B cell (primary cell): ENCODE results near the gene MYF5. TPM values are rescaled to one million over a fixed set of nuclear protein-coding genes. Genes with fewer than 3 reads are reported as not detected.

Experiments
- ATAC-seq: fragments of 200-7000 bp; cut with Tn5 transposase; one replicate; pipeline ENCODE4 v1.10.0; 2021; ENCODE audit warnings: low read depth, mild to moderate bottlenecking, moderate number of reproducible peaks, moderate library complexity
- CTCF ChIA-PET: fragments of 350-600 bp; sonication (Branson Sonifier 250); formaldehyde crosslinking; loops from one replicate; lab custom pipeline; 2021; ENCODE audit warnings: antibody characterized with exemption, inconsistent platforms; lab: Charles Lee
- POLR2A ChIA-PET: fragments of 350-600 bp; sonication (Branson Sonifier 250); formaldehyde crosslinking; loops from one replicate; lab custom pipeline; 2021; ENCODE audit warnings: antibody characterized with exemption; lab: Charles Lee
- DNase-seq: peaks from one replicate; pipeline ENCODE4 v3.0.0; 2013
- H2AFZ ChIP-seq: 2 replicates; pipeline ENCODE4 v1.6.1; 2012; ENCODE audit warnings: mild to moderate bottlenecking, low read depth, low read length; ENCODE audit not compliant: insufficient read depth, poor library complexity, severe bottlenecking
- H3K27ac ChIP-seq, 2 donors: 1 replicate in 1 of 2; 2 replicates in 1 of 2; pipeline ENCODE4 v1.5.1; 2012 to 2013; ENCODE audit warnings: low read length in 2 of 2, mild to moderate bottlenecking in 2 of 2, moderate library complexity in 1 of 2
- H3K27me3 ChIP-seq, 4 experiments: fragments of 200-600 bp in 1 of 4; sonication (generic) in 1 of 4; replicated peaks in 1 of 4; 1 replicate in 2 of 4; 2 replicates in 2 of 4; pipeline versions ENCODE4 v1.6.1 to v1.7.0; 2013 to 2016; ENCODE audit warnings: low read length in 3 of 4, mild to moderate bottlenecking in 2 of 4, mixed read lengths in 1 of 4, moderate library complexity in 1 of 4; ENCODE audit not compliant: insufficient read depth in 4 of 4, control insufficient read depth in 3 of 4; ENCODE audit errors: control extremely low read depth in 1 of 4
- H3K36me3 ChIP-seq, 2 experiments: replicated peaks in 1 of 2; 1 replicate in 1 of 2; 2 replicates in 1 of 2; pipeline versions ENCODE4 v1.6.1 to v1.7.1; 2013; ENCODE audit warnings: low read length in 1 of 2; ENCODE audit not compliant: insufficient read depth in 2 of 2, control insufficient read depth in 1 of 2; ENCODE audit errors: control extremely low read depth in 1 of 2, extremely low read depth in 1 of 2
- H3K4me1 ChIP-seq, 2 donors: fragments of 200-600 bp in 1 of 2; sonication (generic) in 1 of 2; 1 replicate in 1 of 2; 2 replicates in 1 of 2; pipeline versions ENCODE4 v1.5.1 to v1.6.1; 2013 to 2017; ENCODE audit warnings: low read length in 2 of 2; ENCODE audit not compliant: control insufficient read depth in 2 of 2, insufficient read depth in 2 of 2
- H3K4me2 ChIP-seq: replicated peaks from 2 replicates; pipeline ENCODE3; 2012; ENCODE audit warnings: mild to moderate bottlenecking, low read depth, low read length; ENCODE audit not compliant: poor library complexity, severe bottlenecking
- H3K4me3 ChIP-seq, 5 experiments: fragments of 200-600 bp in 1 of 5; sonication (generic) in 1 of 5; 1 replicate in 3 of 5; 2 replicates in 2 of 5; pipeline versions ENCODE4 v1.5.1 to v1.7.0; 2011 to 2016; ENCODE audit warnings: low read length in 4 of 5, mild to moderate bottlenecking in 4 of 5, low read depth in 2 of 5, control low read depth in 1 of 5, moderate library complexity in 1 of 5; ENCODE audit not compliant: insufficient read depth in 1 of 5; ENCODE audit errors: control extremely low read depth in 1 of 5, extremely low read depth in 1 of 5
- H3K79me2 ChIP-seq: fragments of 200-600 bp; sonication (generic); one replicate; pipeline ENCODE4 v1.6.0; 2016; ENCODE audit warnings: low read length; ENCODE audit not compliant: control insufficient read depth, insufficient read depth
- H3K9ac ChIP-seq: fragments of 200-600 bp; sonication (generic); 2 replicates; pipeline ENCODE4 v1.6.1; 2017; ENCODE audit warnings: mild to moderate bottlenecking, low read length, moderate library complexity
- H3K9me3 ChIP-seq, 3 donors: one replicate each; pipeline versions ENCODE4 v1.6.1 to v1.7.1; 2013; ENCODE audit warnings: low read length in 2 of 3; ENCODE audit not compliant: control insufficient read depth in 2 of 3, insufficient read depth in 1 of 3; ENCODE audit errors: control extremely low read depth in 1 of 3
- H4K20me1 ChIP-seq: 2 replicates; pipeline ENCODE4 v1.6.0; 2012; ENCODE audit warnings: mild to moderate bottlenecking, low read length; ENCODE audit not compliant: insufficient read depth, control insufficient read depth, poor library complexity, severe bottlenecking
- H3K27ac Mint-ChIP-seq: one replicate; pipeline ENCODE4 v1.8.0; 2021; ENCODE audit warnings: mixed read lengths
- H3K27me3 Mint-ChIP-seq: one replicate; pipeline ENCODE4 v1.8.0; 2021; ENCODE audit warnings: mixed read lengths
- H3K4me1 Mint-ChIP-seq: one replicate; pipeline ENCODE4 v1.8.0; 2021; ENCODE audit warnings: mixed read lengths
- H3K4me3 Mint-ChIP-seq: one replicate; pipeline ENCODE4 v1.8.0; 2021; ENCODE audit warnings: mixed read lengths
- H3K9me3 Mint-ChIP-seq: one replicate; pipeline ENCODE4 v1.8.0; 2022; ENCODE audit warnings: mixed read lengths; ENCODE audit not compliant: insufficient read depth
- CTCF ChIP-seq: fragments of 200-600 bp; IDR thresholded peaks from one replicate; pipeline ENCODE4 v1.8.0; 2022; ENCODE audit warnings: antibody characterized with exemption, mild to moderate bottlenecking
- EZH2 ChIP-seq: IDR thresholded peaks from 2 replicates; pipeline ENCODE4 v1.6.1; 2012; ENCODE audit warnings: borderline replicate concordance, low read depth, mild to moderate bottlenecking, moderate library complexity, low read length; ENCODE audit not compliant: insufficient read depth, poor library complexity, severe bottlenecking
- WGBS: methylation state at CpG from one replicate; pipeline ENCODE4 v1.1.5; 2013; ENCODE audit warnings: missing lambda C conversion rate; ENCODE audit not compliant: insufficient coverage; 5-methylcytosine and 5-hydroxymethylcytosine counted together
- intact Hi-C: fragments of 100-400 bp; cut with micrococcal nuclease; formaldehyde crosslinking; loops from one replicate; pipeline ENCODE4 v1.10.0; 2022
- polyA plus RNA-seq: library from polyadenylated mRNA; depleted of rRNA; stranded (reverse); fragments of >200 nt; gene quantifications from 2 replicates; pipeline ENCODE4 v1.2.3, GENCODE V29; 2012
- total RNA-seq, 2 donors: library from RNA; stranded (reverse); fragments of 120-200 nt in 1 of 2; gene quantifications; 1 replicate in 1 of 2; 2 replicates in 1 of 2; pipeline versions ENCODE4 v1.2.3 to v1.2.4, GENCODE V29; 2013 to 2022

MYF5 gene
- total and polyA plus RNA-seq, 2 donors (not counting 1 experiment from before 2014, with no cell fraction given), result not detected

DNA sequence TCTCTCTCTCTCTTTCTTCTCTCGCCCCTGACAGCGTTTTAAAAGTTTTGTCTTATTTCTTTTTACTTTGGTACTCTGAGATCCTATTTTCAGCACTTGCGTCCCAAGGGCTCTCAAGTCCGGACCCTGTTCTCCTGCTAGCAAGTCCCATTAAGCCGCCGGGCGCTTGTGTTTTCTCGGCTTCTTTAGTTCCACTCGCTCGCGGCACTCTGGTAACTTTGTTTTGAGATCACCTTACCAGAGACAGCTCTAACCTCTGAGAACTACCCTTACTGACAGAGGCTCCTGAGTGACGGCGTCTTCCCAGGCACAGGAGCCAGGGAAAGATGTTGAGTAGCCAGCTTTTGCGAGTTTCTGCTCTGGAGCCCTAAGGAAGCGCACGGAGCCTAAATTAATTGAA lies 2.7 kb upstream of the MYF5 start:
- no peak overlapping the region for H3K4me2 ChIP-seq
- Mint-ChIP-seq H3K4me3 (no peak overlapping the region), H3K27ac (no peak overlapping the region), H3K27me3 (peaks cover 62% of the 10 kb centered on the region), H3K9me3 (no peaks in the 10 kb centered on the region), H3K4me1 (no peaks in the 10 kb centered on the region)
- H3K4me3 ChIP-seq, result no peak overlapping the region
- no peak overlapping the region for H3K27ac ChIP-seq
- ATAC-seq (no peak), DNase-seq (no peak)
- H3K9me3 ChIP-seq, result peaks cover 0 to 16% (median 0%) of the 10 kb centered on the region in 3 donors
- no peak overlapping the region for H2AFZ ChIP-seq
- intact Hi-C loops, result no loop called here
- ChIA-PET POLR2A (no interaction called here), CTCF (no interaction called here)
- peaks cover 0 to 40% (median 9%) of the 10 kb centered on the region in 4 experiments for H3K27me3 ChIP-seq
- no peaks in the 10 kb centered on the region for H4K20me1 ChIP-seq
- 10% methylated on average over 3 of the region's 16 CpGs for whole genome bisulfite sequencing
- no peaks in the 10 kb centered on the region for H3K79me2 ChIP-seq
- H3K4me1 ChIP-seq, result no peaks in the 10 kb centered on the region
- H3K9ac ChIP-seq, result no peak overlapping the region
- TF ChIP-seq EZH2 (no peak), CTCF (no peak)
- no peaks in the 10 kb centered on the region for H3K36me3 ChIP-seq

DNA sequence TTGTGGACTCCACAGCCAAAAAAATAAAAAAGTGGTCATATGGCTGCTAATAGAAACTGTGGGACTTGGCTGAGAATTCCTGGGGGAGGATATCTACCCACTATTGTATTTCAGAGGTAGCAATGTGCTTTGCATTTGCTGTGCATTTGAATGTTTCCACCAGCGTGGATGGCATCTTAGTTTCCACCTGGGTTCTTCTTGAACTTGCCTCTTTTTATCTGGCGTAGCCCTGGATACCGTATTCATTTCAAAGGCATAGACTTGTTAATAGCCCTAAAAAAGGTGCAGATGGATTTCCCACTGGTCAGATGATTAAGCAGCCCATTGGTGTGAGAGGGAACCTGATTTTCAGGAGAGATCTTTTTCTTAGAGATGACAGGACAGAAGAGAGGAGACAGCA lies 1.9 kb upstream of the MYF5 start:
- intact Hi-C loops, result no loop called here

More for the DNA sequence above, 1.9 kb upstream of the MYF5 start:
- Histone ChIP-seq H3K4me3 (no peak overlapping the region), H3K27me3 (peaks cover 0 to 38% (median 9%) of the 10 kb centered on the region in 4 experiments), H3K27ac (no peak overlapping the region), H2AFZ (no peak overlapping the region), H3K36me3 (no peaks in the 10 kb centered on the region), H3K9ac (no peak overlapping the region), H3K79me2 (no peaks in the 10 kb centered on the region), H3K4me1 (no peaks in the 10 kb centered on the region), H4K20me1 (no peaks in the 10 kb centered on the region), H3K9me3 (peaks cover 0 to 15% (median 0%) of the 10 kb centered on the region in 3 donors), H3K4me2 (no peak overlapping the region)
- Mint-ChIP-seq H3K27me3 (peaks cover 54% of the 10 kb centered on the region), H3K4me3 (no peak overlapping the region), H3K9me3 (no peaks in the 10 kb centered on the region), H3K4me1 (no peaks in the 10 kb centered on the region), H3K27ac (no peak overlapping the region)
- TF ChIP-seq CTCF, result no peak
- TF ChIP-seq EZH2, result no peak
- ChIA-PET POLR2A (no interaction called here), CTCF (no interaction called here)
- 43% methylated on average over 3 of the region's 3 CpGs for WGBS
- ATAC-seq (no peak), DNase-seq (no peak)
